ENCODE results near the gene SYNGR4. TPM values are rescaled to one million over a fixed set of nuclear protein-coding genes. Genes with fewer than 3 reads are reported as not detected.
"Not testable (repeated sequence)": the region's sequence is repeated elsewhere in the genome, so short reads cannot be mapped to it uniquely, and the experiment has no call there.

SYNGR4 gene
- total RNA-seq, 1 donor from 2014 or later: not detected

DNA sequence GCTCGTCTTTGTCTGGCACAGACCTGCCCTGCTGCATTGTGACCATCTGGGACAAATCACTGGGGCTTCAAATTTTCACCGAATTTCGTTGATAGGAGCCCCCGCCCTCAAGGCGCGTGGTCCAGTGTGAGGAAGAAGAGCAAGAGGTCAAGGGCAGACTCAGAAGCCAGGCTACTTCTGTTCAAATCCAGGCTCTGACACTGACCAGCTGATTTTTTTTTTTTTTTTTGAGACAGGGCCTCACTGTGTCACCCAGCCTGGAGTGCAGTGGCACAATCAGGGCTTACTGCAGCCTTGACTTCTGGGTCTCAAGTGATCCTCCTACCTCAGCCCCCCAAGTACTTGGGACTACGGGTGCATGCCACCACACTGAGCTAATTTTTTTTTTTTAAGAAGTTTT is 7.2 kb downstream of the SYNGR4 start:
- DNase-seq (ENCODE audit: low read depth in 2 of 2): no peak

DNA sequence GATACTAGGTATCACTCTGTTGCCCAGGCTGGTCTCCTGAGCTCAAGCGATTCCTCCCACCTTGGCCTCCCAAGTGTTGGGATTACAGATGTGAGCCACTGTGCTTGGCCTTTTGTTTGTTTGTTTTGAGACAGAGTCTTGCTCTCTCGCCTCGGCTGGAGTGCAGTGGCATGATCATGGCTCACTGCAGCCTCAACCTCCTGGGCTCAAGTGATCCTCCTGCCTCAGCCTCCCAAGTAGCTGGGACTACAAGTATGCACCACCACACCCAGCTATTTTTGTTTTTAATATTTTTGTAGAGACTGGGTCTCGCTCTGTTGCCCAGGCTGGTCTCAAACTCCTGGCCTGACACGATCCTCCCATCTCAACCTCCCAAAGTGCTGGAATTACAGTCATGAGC is 7.6 kb downstream of the SYNGR4 start:
- DNase-seq (ENCODE audit: low read depth in 2 of 2): not testable (repeated sequence)

DNA sequence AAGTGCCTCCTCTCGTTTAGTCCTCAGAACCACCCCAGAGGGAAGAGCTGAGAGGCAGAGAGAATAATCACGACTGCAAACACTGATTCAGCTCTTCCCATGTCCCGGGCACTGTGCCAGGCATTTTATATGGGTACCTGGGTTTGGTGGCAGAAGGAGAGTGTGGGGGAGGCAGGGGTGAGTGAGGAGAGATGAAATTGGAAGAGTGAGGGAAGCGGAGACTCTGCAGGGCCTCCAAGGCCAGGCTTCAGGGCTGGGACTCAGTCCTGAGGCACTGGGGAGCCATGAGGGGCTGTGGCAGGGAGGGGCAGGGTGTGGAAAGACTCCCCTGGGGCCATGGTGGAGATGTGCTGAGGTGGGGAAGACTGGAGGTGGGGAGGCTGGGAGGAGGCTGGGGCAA is 8.7 kb downstream of the SYNGR4 start:
- no peak for DNase-seq (ENCODE audit: low read depth in 2 of 2)

DNA sequence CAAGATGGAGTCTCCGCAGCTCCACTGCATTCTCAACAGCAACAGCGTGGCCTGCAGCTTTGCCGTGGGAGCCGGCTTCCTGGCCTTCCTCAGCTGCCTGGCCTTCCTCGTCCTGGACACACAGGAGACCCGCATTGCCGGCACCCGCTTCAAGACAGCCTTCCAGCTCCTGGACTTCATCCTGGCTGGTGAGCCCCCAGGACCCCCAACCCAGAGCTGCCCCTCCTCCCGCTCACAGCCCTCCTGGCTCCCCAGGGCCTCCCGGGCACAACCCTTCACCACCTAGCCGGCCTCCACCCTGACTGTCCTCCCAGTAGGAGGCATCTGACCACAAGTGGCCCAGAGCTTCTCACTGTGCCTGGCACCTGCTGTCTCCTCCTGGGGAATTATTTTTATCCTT is 9.4 kb downstream of the SYNGR4 start:
- DNase-seq (ENCODE audit: low read depth in 2 of 2): no peak

DNA sequence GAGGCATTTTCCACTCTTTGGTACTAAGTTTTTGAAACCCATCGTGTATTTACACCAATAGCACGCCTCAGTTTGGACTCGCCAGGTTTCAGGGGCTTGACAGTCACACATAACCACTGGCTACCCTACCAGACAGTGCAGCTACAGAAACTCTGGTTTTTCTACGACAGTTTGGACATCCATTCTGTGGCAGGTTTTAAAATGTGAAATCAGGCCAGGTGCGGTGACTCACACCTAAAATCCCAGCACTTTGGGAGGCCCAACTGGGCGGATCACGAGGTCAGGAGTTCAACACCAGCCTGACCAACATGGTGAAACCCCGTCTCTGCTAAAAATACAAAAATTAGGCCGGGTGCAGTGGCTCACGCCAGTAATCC is 14.0 kb downstream of the SYNGR4 start:
- DNase-seq (ENCODE audit: low read depth in 2 of 2): no peak

DNA sequence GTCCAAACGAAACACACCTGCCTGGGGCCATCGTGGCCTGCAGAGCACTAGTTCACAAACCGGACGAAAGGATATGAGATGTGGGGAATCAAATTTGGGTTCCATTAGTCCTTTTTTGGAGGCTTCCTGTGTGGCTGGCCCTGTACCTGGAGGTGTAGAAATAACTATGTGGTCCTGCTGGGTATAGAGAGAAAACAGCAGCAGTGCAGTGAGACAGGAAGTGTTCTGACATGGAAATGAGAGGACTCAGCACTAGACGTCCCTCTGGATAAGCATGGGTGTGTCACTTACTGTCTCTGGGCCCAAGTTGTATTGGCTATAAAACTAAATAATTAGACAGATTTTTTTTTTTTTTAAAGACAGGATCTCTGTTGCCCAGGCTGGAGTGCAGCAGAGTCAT is 14.9 kb downstream of the SYNGR4 start:
- DNase-seq (ENCODE audit: low read depth in 2 of 2): no peak

DNA sequence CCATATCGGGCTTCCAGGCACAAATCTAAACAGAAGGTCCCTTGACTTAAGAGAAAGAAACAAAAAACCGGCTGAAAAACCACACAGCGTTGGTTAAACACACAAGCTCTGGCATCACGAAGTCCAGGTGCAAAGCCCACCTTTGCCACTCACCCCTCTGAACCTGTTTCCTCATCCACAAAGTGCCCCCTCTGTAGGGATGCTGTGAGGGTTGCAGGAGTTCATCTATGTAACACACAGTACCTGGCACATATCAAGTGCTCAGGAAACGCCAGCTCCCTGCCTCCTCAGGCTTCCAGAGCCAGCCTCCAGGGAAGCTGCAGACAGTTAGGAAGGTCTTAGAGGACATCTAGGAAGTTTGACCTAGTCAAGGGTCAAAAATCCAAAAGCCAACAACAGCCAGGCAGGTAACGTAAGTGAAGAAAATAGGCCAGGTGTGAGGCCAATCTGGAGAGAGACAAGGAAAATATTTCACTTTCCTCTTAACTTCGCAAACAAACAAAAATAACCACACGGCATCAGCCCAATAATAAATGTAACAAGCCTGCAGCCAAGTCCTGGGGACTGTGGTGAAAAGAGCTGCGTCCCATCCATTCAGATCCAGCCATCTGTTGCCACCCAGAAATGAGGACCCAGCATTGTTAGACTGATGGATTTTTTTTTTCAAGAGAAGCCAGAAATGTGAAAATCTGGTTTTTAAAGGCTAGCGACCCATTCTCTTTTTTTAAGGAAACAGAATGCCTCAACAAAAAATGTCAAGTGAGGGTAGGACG is 17.2 kb downstream of the SYNGR4 start:
- DNase-seq (ENCODE audit: low read depth in 2 of 2): no peak

DNA sequence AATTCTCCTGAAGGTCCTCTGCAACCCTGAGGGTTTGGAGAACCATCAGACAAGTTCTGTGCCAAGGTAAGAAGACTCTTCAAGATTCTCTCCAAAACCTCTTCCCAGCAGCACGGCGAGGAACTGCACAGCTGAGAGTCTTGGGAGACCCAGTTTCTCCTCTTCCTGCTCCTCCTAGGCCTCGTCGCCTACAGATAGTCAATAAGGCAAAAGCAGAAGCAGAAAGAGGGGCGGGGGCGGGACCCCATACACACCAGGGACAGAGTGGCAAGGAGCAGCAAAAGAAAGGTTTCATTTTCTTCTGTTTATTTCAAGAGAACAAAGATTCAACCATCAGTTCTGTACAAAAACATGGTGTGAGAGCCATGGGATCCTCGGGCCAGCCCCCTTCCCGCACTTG is 18.1 kb downstream of the SYNGR4 start:
- no peak for DNase-seq (ENCODE audit: low read depth in 2 of 2)

DNA sequence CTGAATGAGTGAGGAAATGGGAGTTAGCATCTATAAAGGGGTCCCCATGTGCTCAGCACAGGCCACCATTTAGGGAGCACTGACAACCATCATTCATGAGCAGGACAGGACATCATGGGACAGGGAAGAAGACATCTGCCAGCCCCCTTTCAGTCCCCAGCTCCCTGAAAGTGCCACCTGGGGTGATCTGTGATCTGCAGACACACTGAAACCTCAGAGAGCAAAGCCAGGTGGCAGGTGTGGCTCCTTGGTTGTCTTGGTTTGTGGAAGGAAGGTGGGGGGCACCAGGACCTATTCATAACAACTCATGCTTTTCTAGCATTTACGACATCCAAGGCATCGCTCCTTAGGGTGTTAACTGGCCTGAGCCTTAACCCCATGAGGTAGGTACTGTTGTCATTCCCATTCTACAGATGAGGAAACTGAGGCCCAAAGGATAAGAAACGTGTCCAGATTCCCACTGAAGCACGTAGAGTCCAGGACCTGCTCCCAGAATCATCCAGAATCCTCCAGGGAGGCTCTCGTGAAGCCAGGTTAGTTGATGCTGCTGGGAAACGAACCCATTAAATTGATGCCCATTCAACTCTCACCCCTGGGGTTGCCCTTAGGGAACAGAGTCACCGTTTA is 21.4 kb downstream of the SYNGR4 start:
- no peak for DNase-seq (ENCODE audit: low read depth in 2 of 2)

DNA sequence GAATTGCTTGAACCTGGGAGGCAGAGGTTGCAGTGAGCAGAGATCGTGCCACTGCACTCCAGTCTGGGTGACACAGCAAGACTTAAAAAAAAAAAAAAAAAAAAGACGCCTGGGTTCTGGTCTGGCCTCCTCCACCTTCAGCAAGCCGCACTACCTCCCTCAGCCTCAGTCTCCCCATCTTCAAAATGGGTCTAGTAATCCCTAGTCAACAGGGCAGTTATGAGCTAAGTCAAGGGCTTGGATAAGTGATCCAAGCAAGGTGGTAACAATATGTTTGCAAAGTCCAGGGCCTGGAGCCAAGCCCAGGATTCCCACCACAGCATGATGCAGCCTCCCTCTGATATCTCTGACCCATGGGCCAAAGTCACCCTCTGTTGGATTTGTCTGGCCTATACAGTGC is 22.8 kb downstream of the SYNGR4 start:
- no peak for DNase-seq (ENCODE audit: low read depth in 2 of 2)

DNA sequence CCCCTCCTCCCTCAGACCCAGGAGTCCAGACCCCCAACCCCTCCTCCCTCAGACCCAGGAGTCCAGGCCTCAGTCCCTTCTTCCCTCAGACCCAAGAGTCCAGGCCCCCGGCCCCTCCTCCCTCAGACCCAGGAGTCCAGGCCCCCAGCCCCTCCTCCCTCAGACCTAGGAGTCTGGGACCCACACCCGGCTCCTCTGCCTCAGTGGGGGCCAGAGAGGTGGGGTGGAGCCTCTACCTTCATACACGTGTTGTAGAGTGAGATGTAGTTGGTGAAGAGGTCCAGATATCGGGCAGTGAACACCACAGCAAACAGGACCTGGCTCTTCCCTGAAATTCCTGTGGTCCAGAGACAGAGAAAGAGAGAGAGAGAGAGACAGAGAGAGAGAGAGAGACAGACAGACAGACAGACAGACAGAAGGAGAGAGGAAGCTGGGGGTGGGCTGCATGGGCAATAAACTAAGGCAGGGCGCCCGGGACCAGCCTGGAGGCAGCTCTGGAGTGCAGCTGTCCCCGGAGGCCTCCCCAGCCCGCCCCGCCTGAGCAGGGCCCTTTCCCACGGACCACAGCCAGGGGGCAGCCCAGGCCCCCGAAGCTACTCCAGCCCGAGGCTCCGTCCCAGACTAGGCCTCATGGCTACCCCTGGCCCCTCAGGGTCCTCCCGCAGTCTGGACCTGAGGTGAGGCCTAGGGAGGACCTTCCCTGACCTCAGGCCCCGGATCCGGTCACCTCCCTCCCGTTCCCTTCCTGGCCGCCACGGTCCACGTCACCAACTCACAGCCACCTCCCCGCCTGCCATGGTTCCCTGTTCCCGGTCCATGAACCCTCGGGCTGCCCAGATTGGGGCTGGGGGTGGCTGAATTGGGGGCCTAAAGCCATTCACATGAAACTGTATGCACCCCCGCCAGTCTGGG is 26.3 kb downstream of the SYNGR4 start:
- DNase-seq (ENCODE audit: low read depth in 2 of 2): peak in 1 of 2 donors; percentile 74

DNA sequence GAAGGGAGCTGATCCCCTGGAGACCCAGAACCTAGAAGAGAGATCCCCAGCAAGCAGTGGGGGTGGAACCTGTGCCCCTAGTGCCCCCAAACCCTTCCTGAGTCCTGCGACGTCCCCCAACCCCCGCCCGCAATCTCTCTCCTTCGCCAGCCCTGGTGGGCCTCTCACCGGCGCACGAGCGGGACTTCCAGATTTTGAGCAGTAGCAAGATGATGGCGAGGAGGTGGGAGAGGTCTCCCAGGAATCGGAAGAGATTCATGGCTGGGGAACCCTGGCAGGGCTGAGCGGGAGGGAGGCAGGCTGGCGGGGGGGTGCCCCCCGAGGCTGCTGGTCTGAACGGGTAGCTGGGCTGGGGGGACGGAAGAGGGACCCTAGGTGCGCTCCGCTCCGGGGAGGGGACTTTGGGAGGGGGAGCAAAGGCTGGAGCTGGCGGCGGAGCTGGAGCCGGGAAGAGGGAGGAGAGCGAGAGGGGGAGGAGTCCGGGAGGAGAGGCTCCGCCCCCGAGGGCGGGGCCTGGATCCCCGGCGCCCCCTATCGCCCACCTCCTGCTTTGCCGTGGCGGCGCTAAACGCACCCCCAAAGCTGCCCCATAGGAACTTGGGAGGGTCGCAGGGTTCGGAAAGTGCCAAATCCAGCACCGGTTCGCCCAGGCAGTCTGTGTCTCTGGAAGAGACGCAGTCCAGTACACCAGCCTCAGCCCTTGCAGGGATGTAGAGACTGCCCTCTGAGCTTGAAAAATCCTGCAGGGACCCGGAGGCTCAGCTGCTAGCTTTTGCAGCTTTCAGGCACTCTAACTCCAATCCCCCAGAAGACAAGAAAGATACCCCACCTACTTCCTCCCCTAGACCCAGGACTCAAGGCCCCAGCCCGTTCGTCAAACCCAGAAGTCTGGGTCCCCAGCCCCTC is 27.2 kb downstream of the SYNGR4 start, which contains the start of gene KDELR1:
TSS of gene KDELR1 (minus strand) at position 452 of the 906 bp plus-strand sequence. CDS start at position 259, 193 bp downstream.
- peak; percentile 55 to 80 for DNase-seq (ENCODE audit: low read depth in 2 of 2)

DNA sequence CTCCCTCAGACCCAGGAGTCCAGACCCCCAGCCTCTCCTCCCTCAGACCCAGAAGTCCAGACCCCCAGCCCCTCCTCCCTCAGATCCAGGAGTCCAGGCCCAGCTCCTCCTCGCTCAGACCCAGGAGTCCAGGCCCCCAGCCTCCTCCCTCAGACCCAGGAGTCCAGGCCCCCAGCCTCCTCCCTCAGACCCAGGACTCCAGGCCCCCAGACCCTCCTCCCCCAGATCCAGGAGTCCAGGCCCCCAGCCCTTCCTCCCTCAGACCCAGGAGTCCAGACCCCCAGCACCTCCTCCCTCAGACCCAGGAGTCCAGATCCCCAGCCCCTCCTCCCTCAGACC is 27.8 kb downstream of the SYNGR4 start:
- not testable (repeated sequence) for DNase-seq (ENCODE audit: low read depth in 2 of 2)

DNA sequence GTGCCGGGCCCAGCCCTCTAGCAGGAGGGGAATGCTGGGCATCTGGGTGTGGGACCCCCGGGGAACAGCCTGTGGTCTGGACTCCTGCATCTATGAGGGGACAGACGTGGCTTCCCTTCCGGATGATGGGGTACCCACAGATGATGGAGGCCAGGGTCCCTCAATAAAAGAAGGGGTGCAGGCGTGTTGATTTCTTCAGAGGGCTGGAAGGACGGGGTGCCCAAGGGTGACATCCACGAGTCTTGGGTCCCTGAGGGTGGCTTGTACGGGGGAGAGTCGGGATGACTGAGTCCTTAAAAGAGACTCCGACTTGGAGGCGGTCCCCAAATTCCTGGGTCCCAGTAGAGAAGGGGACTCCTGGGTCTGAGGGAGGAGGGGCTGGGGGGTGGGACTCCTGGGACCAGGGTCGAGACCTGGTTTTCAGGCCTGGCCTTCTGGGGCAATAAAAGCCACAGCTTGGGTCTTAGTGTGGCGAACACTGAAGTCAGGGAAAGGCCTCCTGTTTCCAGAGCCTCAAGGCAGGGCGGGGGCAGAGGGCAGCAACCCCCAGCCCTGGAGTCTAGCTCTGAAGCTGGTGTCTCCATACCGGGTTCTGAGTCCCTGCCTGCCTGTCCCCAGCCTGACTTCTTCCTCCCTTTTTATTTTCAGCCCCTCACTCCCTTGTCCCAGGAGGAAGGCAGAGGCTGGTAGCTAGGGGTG is 28.8 kb downstream of the SYNGR4 start:
- DNase-seq (ENCODE audit: low read depth in 2 of 2): no peak

DNA sequence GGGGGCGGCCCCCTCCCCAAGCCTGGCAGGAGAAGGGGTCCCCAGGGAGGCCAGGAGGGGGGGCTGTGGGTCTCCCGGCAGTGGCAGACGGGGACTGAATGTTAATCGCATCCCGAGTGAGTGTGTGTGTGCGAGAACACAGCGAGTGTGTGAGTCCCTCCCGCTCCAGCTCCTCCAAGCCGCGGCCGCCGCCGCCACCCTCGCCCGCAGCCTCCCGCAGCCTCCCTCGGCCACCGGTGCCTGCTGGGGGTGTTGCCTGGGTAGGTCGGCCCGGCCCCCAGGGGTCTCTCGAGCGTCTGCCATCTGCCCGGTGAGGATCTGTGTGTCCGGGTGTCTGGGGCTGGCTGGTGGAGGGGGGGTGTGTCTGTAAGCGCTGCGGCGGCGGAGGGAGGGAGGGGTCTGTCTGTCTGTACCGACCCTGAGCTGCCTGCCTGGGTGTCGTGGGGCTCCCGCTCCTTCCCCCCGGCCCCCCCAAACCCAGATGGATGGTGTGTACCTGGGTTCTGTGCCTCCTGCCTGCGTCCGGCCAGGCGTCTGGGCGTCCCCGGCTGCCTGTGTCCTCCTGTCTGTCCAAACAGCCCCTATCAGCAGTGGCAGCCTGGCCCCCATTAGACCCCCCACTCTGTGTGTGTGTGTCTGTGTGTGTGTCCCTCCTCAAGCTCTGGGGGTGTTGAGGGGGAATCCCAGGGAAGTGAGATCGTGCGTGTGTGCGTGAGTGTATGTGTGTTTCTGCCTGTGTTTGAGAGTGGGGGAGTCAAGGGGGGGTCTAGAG is 29.6 kb downstream of the SYNGR4 start, which contains the start of gene GRIN2D:
TSS of gene GRIN2D (plus strand) at position 110 of the 772 bp plus-strand sequence. CDS start 4,725 bp downstream, outside the sequence.
- peak in 1 of 2 donors; percentile 30 for DNase-seq (ENCODE audit: low read depth in 2 of 2)

DNA sequence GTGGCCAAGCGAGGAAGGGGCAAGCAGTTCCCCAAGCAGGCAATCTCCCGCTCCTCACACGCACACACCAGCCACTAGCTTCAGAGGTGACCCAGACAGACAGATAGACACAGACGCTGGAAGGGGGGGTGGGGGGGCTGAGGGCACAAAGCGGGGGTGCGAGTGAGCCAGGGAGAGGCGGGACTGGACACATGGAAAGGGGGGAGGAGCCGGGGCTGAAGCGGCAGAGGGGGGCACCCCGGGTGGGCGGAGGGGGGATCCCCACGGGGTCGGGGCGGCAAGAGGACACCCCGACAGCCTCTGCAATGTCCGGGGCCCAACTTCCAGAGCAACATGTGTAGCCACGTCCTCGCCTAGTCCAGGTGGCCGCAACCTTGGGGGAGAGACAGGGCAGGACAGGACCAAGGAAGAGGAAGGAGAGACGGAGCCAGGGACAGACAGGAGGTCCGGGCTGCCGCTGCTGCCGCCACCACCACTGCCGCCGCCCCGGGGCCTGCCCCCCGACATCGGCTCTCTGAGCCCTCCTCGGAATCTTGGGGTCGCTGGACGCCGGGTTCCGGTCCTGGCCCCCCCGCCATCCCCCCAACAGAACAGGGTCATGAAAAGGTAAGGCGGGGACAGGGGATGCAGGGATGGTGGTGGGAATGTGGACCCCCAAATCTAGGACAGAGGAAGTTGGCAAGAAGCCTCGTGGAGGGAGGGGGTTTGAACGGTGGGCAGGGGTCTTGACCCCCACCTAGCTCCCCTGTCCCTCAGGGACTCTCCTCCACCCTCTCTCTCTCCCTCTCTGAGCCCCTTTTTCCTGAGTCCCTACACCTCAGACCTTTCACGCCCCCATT is 30.4 kb downstream of the SYNGR4 start:
- DNase-seq (ENCODE audit: low read depth in 2 of 2): no peak

DNA sequence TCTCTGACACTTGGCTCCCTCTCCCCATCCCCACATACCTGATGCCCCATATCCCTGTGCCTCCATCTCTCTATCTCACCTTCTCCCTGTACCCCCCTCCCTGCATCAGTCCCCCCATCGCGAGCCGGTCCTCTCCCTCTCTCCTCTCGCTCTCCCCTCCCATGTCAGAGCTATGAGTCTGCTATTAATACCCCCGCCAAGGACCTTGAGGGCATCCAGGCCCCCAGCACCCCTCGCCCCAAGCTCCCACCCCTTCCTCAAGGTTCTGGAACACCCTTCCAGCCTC is 30.9 kb downstream of the SYNGR4 start:
- DNase-seq (ENCODE audit: low read depth in 2 of 2): no peak

DNA sequence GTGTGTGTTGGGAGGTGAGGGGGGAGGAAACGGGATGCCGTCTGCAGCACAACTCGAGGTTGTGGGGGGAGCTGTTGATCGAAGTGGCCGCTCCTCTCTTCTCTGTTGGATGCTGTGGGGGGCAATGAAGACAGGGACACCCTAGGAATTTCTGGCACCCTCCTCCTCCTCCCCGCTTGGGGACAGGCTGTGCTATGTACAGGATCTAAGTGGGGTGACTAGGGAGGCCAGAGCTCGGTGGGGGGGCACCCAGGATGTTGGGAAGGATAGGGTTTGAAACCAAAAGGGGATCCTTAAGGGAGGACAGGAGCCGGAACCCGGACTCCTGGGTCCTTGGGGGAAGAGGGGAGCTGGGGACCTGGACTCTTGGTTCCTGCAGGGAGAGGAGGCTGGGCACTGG is 31.3 kb downstream of the SYNGR4 start:
- no peak for DNase-seq (ENCODE audit: low read depth in 2 of 2)
